K562 (cell line): ENCODE measurements around the gene VSIG10. TPM values are rescaled to one million over a fixed set of nuclear protein-coding genes. Genes with fewer than 3 reads are reported as not detected.

Experiments used
- ATAC-seq: fragments of 200-7000 bp; cut with Tn5 transposase; 3 replicates; pipeline ENCODE4 v1.9.1; 2020; ENCODE audit warnings: moderate library complexity
- BruUV-seq: library from RNA; stranded (reverse); fragments of 400-500 nt; replicated peaks from 2 replicates; lab custom pipeline; 2021; lab: Mats Ljungman, UMichigan
- CTCF ChIA-PET: fragments of 300-600 bp; formaldehyde crosslinking; extraction: SDS; loops from one replicate; lab custom pipeline; 2021; ENCODE audit warnings: low intra/inter-chr PET ratio; lab: Yijun Ruan, JAX
- POLR2A ChIA-PET: fragments of 300-600, 350-650 bp; sonication (Branson Sonifier 250); formaldehyde crosslinking; extraction: SDS; loops from one replicate; lab custom pipeline; 2021; ENCODE audit warnings: antibody characterized with exemption, inconsistent platforms; lab: Yijun Ruan, JAX
- DNase-seq, 4 experiments: peaks; one replicate each; pipeline versions ENCODE4 v3.0.0 to v3.0.0-alpha.2; 2011 to 2018; ENCODE audit warnings: low spot score in 3 of 4, mixed read lengths in 3 of 4; ENCODE audit errors: extremely low read depth in 1 of 4
- FAIRE-seq: peaks from 2 replicates; lab custom pipeline; 2011; peaks lifted over from hg19 to GRCh38; lab: Jason Lieb, UNC
- H2AFZ ChIP-seq: 2 replicates; pipeline ENCODE4 v1.6.0; 2011; ENCODE audit warnings: low read depth, low read length, control low read depth, inconsistent platforms
- H3K27ac ChIP-seq: fragments of 200-600 bp; 3 replicates; pipeline ENCODE4 v1.8.0; 2011; ENCODE audit warnings: low read depth, mild to moderate bottlenecking, control low read depth, inconsistent platforms, low read length, moderate library complexity, mixed read lengths; ENCODE audit errors: extremely low read depth
- H3K27me3 ChIP-seq, 2 experiments: fragments of 300-600 bp in 1 of 2; 2 replicates in 1 of 2; 3 replicates in 1 of 2; pipeline versions ENCODE4 v1.6.0 to v1.8.0; 2011; ENCODE audit warnings: inconsistent platforms in 2 of 2, low read length in 2 of 2, mild to moderate bottlenecking in 1 of 2, mixed read lengths in 1 of 2, moderate library complexity in 1 of 2; ENCODE audit not compliant: control insufficient read depth in 2 of 2, insufficient read depth in 2 of 2
- H3K36me3 ChIP-seq: fragments of 300-600 bp; 3 replicates; pipeline ENCODE4 v1.8.0; 2011; ENCODE audit warnings: mild to moderate bottlenecking, low read length, inconsistent platforms; ENCODE audit not compliant: control insufficient read depth, insufficient read depth
- H3K4me1 ChIP-seq, 2 experiments: fragments of 200-600 bp in 1 of 2; replicated peaks in 1 of 2; 2 replicates in 1 of 2; 3 replicates in 1 of 2; pipeline versions ENCODE4 v1.5.1 to v1.8.0; 2011; ENCODE audit warnings: inconsistent platforms in 2 of 2, low read length in 2 of 2, mild to moderate bottlenecking in 1 of 2, mixed read lengths in 1 of 2, moderate library complexity in 1 of 2; ENCODE audit not compliant: control insufficient read depth in 2 of 2, insufficient read depth in 2 of 2
- H3K4me2 ChIP-seq: 2 replicates; pipeline ENCODE4 v1.6.1; 2011; ENCODE audit warnings: low read length, control low read depth, inconsistent platforms, mixed read lengths; ENCODE audit not compliant: insufficient read depth
- H3K4me3 ChIP-seq: fragments of 200-600 bp; sonication (generic), shearing (Covaris generic); 2 replicates; pipeline ENCODE4 v1.5.1; 2016; ENCODE audit warnings: control low read depth, inconsistent platforms
- H3K79me2 ChIP-seq: fragments of 200-600 bp; 3 replicates; pipeline ENCODE4 v1.8.0; 2011; ENCODE audit warnings: low read length, inconsistent platforms; ENCODE audit not compliant: control insufficient read depth, insufficient read depth
- H3K9ac ChIP-seq, 2 experiments: 2 replicates each; pipeline versions ENCODE4 v1.6.0 to v1.6.1; 2011; ENCODE audit warnings: low read depth in 2 of 2, low read length in 2 of 2, control low read depth in 1 of 2, inconsistent platforms in 1 of 2, mild to moderate bottlenecking in 1 of 2, mixed read lengths in 1 of 2; ENCODE audit not compliant: insufficient read depth in 1 of 2
- H3K9me1 ChIP-seq: one replicate; pipeline ENCODE4 v1.6.0; 2011; ENCODE audit warnings: inconsistent platforms, mild to moderate bottlenecking, low read length, moderate library complexity; ENCODE audit not compliant: control insufficient read depth, insufficient read depth
- H3K9me3 ChIP-seq: replicated peaks from 2 replicates; pipeline ENCODE4 v1.5.1; 2011; ENCODE audit warnings: low read depth, low read length, inconsistent platforms; ENCODE audit not compliant: control insufficient read depth, insufficient read depth
- H4K20me1 ChIP-seq: replicated peaks from 2 replicates; pipeline ENCODE4 v1.6.1; 2011; ENCODE audit warnings: low read length, inconsistent platforms, mixed read lengths; ENCODE audit not compliant: control insufficient read depth, insufficient read depth
- BRF1 ChIP-seq: IDR thresholded peaks from 3 replicates; pipeline ENCODE4 v1.6.1; 2011; ENCODE audit warnings: borderline replicate concordance, mild to moderate bottlenecking; ENCODE audit not compliant: insufficient read length; ENCODE audit errors: extremely low read depth
- RAD21 ChIP-seq, 2 experiments: fragments of 250-450 bp in 1 of 2; fragments of 450-650 bp in 1 of 2; sonication (Bioruptor Pico) in 1 of 2; formaldehyde crosslinking in 1 of 2; IDR thresholded peaks in 1 of 2; conservative IDR thresholded peaks in 1 of 2; 2 replicates each; pipeline versions ENCODE4 v1.4.0 to v1.8.0; 2020 to 2022; ENCODE audit warnings: mild to moderate bottlenecking in 2 of 2, moderate library complexity in 1 of 2
- WGBS: fragments of 100-300 bp; shearing (Covaris generic); methylation state at CpG from one replicate; pipeline ENCODE4 v1.1.6; 2016; ENCODE audit warnings: low coverage, mixed read lengths; ENCODE audit not compliant: insufficient coverage; ENCODE audit errors: missing lambda C conversion rate; 5-methylcytosine and 5-hydroxymethylcytosine counted together
- in situ Hi-C: fragments of 300-500 bp; cut with MboI; formaldehyde crosslinking; loops from 4 replicates; pipeline ENCODE4 v1.15.0; 2018; ENCODE audit warnings: inconsistent platforms, mixed read lengths
- intact Hi-C: fragments of 100-400 bp; cut with micrococcal nuclease; formaldehyde crosslinking; loops from 2 replicates; pipeline ENCODE4 v1.14.2; 2022
- polyA plus RNA-seq, 8 experiments: library from polyadenylated mRNA; depleted of rRNA in 4 of 8; stranded (reverse) in 5 of 8; unstranded in 3 of 8; fragments of >200 nt; fragmentation: Nextera tagmentation in 2 of 8; fragmentation: Illumina TruSeq in 1 of 8; extraction: Ambion mirVana in 2 of 8; extraction: Trizol in 1 of 8; gene quantifications; 2 replicates each; pipeline versions ENCODE4 v1.2.1 to v1.2.3, GENCODE V29; 2011 to 2014; ENCODE audit warnings: inconsistent platforms in 1 of 8, missing spikeins in 1 of 8
- total RNA-seq, 7 experiments: library from RNA; depleted of rRNA in 6 of 7; stranded (reverse); fragments of >200 nt in 6 of 7; fragmentation: Illumina TruSeq in 2 of 7; extraction: Trizol in 2 of 7; gene quantifications; 2 replicates each; pipeline versions ENCODE4 v1.2.1 to v1.2.3, GENCODE V29; 2011 to 2021; ENCODE audit warnings: low replicate concordance in 1 of 7
- TF ChIP-seq, protein P1 (sequence below): conservative IDR thresholded peaks from 2 replicates; pipeline ENCODE4 v1.6.1; 2011; ENCODE audit warnings: low read depth, mild to moderate bottlenecking, low read length; ENCODE audit not compliant: control insufficient read depth

VSIG10 gene
- total and polyA plus RNA-seq, 9 of the 15 experiments (the other 6 are each of a cell fraction or from before 2014, with no cell fraction given): 4.1 to 8.8 (median 4.7) TPM

DNA sequence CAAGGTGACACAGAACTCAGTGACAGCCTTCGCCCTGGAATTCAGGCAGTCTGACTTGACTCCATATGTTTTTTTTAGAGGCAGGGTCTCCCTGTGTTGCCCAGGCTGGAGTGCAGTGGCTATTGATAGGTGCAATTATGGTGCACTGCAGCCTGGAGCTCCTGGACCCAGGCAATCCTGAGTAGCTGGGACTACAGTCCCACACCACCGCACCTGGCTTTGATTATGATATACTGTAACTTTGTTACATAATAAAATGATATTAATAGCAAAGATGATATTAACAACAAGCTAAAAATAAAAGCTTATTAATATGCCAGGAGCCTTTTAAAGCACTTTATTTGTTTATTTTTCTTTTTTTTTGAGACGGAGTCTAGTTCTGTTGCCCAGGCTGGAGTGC lies 9.8 kb downstream of the VSIG10 start:
- TF ChIP-seq BRF1: no peak
- WGBS: 8% methylated on average over 3 of the region's 3 CpGs
- Histone ChIP-seq H3K9me3 (no peaks in the 10 kb centered on the region), H4K20me1 (no peaks in the 10 kb centered on the region), H3K79me2 (no peaks in the 10 kb centered on the region), H3K4me3 (no peak overlapping the region), H3K9me1 (no peaks in the 10 kb centered on the region), H3K9ac (no peak overlapping the region), H3K4me1 (no peaks in the 10 kb centered on the region; a peak in 1 of 5 replicates), H3K4me2 (no peak overlapping the region), H3K27me3 (peaks cover 28 to 49% of the 10 kb centered on the region in 2 experiments; a peak in 4 of 5 replicates), H2AFZ (no peak overlapping the region), H3K27ac (no peak overlapping the region), H3K36me3 (no peaks in the 10 kb centered on the region)
- ATAC-seq: no peak
- DNase-seq: no peak
- intact Hi-C loops (no loop called here), in situ Hi-C loops (no loop called here)
- FAIRE-seq: no peak
- ChIA-PET POLR2A (interaction anchor here (0.7 to 0.9 kb wide), 2 partner anchors 26 to 35 kb away, joined by 3 to 4 read pairs; no protein-coding TSS in a partner anchor), CTCF (no interaction called here)
- BruUV-seq: no TSS peak

DNA sequence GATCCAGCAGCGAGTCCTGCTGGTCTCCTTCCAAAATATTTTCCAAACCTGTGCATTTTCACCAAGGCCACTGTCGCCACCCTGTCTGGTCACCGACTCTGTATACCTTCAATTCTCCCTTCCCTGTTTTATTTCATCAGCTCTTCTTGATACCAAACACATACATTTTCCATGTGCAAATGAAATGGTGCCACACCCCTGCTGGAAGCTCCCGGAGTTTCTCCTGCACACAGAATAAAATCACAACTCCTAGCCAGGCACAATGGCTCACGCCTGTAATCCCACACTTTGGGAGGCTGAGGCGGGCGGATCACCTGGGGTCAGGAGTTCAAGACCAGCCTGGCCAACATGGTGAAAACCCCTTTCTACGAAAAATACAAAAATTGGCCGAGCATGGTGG lies 14.0 kb downstream of the VSIG10 start:
- FAIRE-seq (no peak), ATAC-seq (no peak), DNase-seq (no peak)
- H3K36me3 ChIP-seq: no peaks in the 10 kb centered on the region
- WGBS: 7% methylated on average over 9 of the region's 9 CpGs
- ChIA-PET CTCF (no interaction called here), POLR2A (interaction anchor here (1.5 kb wide), 1 partner anchor 24 kb away, joined by 3 read pairs; no protein-coding TSS in a partner anchor)
- H2AFZ ChIP-seq: no peak overlapping the region
- 0 out of 4 replicates have a peak, but pooled peaks of 1 of the 2 experiments have one; percentile 3 for TF ChIP-seq RAD21 (CRISPR knock-in tag; conservative IDR thresholded peaks at IDR 0.05 in 1 of 2, IDR thresholded peaks at IDR 0.05 in 1 of 2)
- TF ChIP-seq, protein P1, sequence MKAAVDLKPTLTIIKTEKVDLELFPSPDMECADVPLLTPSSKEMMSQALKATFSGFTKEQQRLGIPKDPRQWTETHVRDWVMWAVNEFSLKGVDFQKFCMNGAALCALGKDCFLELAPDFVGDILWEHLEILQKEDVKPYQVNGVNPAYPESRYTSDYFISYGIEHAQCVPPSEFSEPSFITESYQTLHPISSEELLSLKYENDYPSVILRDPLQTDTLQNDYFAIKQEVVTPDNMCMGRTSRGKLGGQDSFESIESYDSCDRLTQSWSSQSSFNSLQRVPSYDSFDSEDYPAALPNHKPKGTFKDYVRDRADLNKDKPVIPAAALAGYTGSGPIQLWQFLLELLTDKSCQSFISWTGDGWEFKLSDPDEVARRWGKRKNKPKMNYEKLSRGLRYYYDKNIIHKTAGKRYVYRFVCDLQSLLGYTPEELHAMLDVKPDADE: no peak
- H3K9me3 ChIP-seq: no peaks in the 10 kb centered on the region
- H3K9ac ChIP-seq: no peak overlapping the region
- H3K79me2 ChIP-seq: no peaks in the 10 kb centered on the region
- no peaks in the 10 kb centered on the region for H4K20me1 ChIP-seq
- intact Hi-C loops (no loop called here), in situ Hi-C loops (no loop called here)
- no peaks in the 10 kb centered on the region; a peak in 1 of 5 replicates for H3K4me1 ChIP-seq
- no peaks in the 10 kb centered on the region for H3K9me1 ChIP-seq
- no peak overlapping the region for H3K4me2 ChIP-seq
- no peak overlapping the region for H3K27ac ChIP-seq
- H3K27me3 ChIP-seq: peaks cover 30 to 49% of the 10 kb centered on the region in 2 experiments
- BruUV-seq: no TSS peak
- H3K4me3 ChIP-seq: no peak overlapping the region
